Chondrocyte (in vitro differentiated cells): ENCODE measurements around the gene GPATCH2L. TPM values are rescaled to one million over a fixed set of nuclear protein-coding genes. Genes with fewer than 3 reads are reported as not detected.
A peak's percentile ranks its signal among the peaks of the same experiment; 100 is the strongest.

Source experiments
- DNase-seq: peaks from one replicate; pipeline ENCODE4 v3.0.0; 2021; ENCODE audit warnings: mixed read lengths, low spot score
- H3K27ac Mint-ChIP-seq: one replicate; pipeline ENCODE4 v1.8.0; 2021; ENCODE audit warnings: mild to moderate bottlenecking, moderate library complexity, mixed read lengths; ENCODE audit not compliant: unreplicated experiment
- H3K27me3 Mint-ChIP-seq: 2 replicates; pipeline ENCODE4 v1.8.0; 2021; ENCODE audit warnings: low read depth, mixed read lengths
- H3K36me3 Mint-ChIP-seq: 2 replicates; pipeline ENCODE4 v1.8.0; 2021; ENCODE audit warnings: low read depth, mixed read lengths
- H3K4me1 Mint-ChIP-seq: 2 replicates; pipeline ENCODE4 v1.8.0; 2021; ENCODE audit warnings: low read depth, mild to moderate bottlenecking, mixed read lengths
- H3K4me3 Mint-ChIP-seq: one replicate; pipeline ENCODE4 v1.8.0; 2021; ENCODE audit warnings: mild to moderate bottlenecking, moderate library complexity, mixed read lengths; ENCODE audit not compliant: unreplicated experiment
- H3K9me3 Mint-ChIP-seq: 2 replicates; pipeline ENCODE4 v1.8.0; 2021; ENCODE audit warnings: low read depth, mixed read lengths
- CTCF ChIP-seq: fragments of 200-600 bp; sonication (generic); IDR thresholded peaks from 2 replicates; pipeline ENCODE4 v1.5.0; 2021; ENCODE audit warnings: antibody characterized with exemption, mild to moderate bottlenecking, moderate library complexity
- total RNA-seq: library from RNA; stranded (reverse); gene quantifications from 3 replicates; pipeline ENCODE4 v1.2.1, GENCODE V29; 2021

Gene GPATCH2L
- total RNA-seq, 1 donor from 2014 or later = 51.3 TPM

GRCh38 chr14:76201162-76201561 is 49.4 kb downstream of the GPATCH2L start:
- Mint-ChIP-seq H3K36me3 (peaks cover 51% of the 10 kb centered on the region), H3K4me1 (peaks cover 2% of the 10 kb centered on the region), H3K9me3 (no peaks in the 10 kb centered on the region), H3K27me3 (no peaks in the 10 kb centered on the region), H3K27ac (no peak overlapping the region), H3K4me3 (no peak overlapping the region)
- DNase-seq = no peak
- no peak for TF ChIP-seq CTCF

GRCh38 chr14:76203086-76204001 is 51.6 kb downstream of the GPATCH2L start:
- H3K27me3 Mint-ChIP-seq = no peaks in the 10 kb centered on the region
- no peak overlapping the region for H3K4me3 Mint-ChIP-seq
- no peaks in the 10 kb centered on the region for H3K9me3 Mint-ChIP-seq
- no peak for TF ChIP-seq CTCF
- peaks cover 42% of the 10 kb centered on the region for H3K36me3 Mint-ChIP-seq
- H3K27ac Mint-ChIP-seq = peak overlapping the region; percentile 8
- no peak for DNase-seq
- H3K4me1 Mint-ChIP-seq = peaks cover 2% of the 10 kb centered on the region

DNA sequence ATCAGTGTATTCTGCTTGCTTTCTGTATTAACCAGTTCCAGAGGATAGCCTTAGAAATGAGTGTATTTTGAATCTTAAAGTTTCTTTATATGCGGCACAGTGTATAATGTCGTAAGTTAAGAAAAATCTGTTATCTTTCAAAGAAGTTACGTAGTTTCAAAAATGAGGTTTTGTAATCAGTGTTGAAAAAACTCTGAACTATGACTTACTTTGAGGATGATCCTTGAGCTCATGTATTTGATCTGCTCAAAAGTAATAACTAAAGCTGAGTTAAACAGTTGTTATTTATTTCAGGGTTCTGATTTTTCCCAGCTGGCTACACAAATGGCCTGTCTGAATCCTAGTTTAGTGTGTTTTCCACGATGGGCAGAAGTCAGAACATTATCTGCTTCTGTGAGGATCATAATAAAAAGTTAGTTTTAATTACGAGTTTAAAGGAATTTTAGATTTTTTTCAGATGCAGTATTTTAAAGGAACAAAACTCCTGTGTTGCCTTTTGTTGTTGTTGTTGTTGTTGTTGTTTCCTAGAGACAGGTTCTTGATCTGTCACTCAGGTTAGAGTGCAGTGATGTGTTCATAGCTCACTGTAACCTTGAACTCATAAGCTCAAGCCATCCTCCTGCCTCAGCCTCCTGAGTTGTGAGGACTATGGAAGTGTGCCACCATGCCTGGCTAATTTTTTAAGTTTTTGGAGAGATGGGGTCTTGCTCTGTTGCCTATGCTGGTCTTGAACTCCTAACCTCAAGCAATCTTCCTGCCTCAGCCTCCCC is 52.9 kb downstream of the GPATCH2L start:
- Mint-ChIP-seq H3K4me3 (no peak overlapping the region), H3K36me3 (peaks cover 36% of the 10 kb centered on the region), H3K4me1 (peaks cover 2% of the 10 kb centered on the region), H3K27ac (no peak overlapping the region), H3K9me3 (no peaks in the 10 kb centered on the region), H3K27me3 (no peaks in the 10 kb centered on the region)
- no peak for DNase-seq
- TF ChIP-seq CTCF = no peak

GRCh38 chr14:76205708-76206107 is 54.0 kb downstream of the GPATCH2L start:
- no peak overlapping the region for H3K27ac Mint-ChIP-seq
- DNase-seq = no peak
- H3K27me3 Mint-ChIP-seq = no peaks in the 10 kb centered on the region
- no peak overlapping the region for H3K4me3 Mint-ChIP-seq
- H3K9me3 Mint-ChIP-seq = no peaks in the 10 kb centered on the region
- peaks cover 2% of the 10 kb centered on the region for H3K4me1 Mint-ChIP-seq
- no peak for TF ChIP-seq CTCF
- H3K36me3 Mint-ChIP-seq = peaks cover 29% of the 10 kb centered on the region

DNA sequence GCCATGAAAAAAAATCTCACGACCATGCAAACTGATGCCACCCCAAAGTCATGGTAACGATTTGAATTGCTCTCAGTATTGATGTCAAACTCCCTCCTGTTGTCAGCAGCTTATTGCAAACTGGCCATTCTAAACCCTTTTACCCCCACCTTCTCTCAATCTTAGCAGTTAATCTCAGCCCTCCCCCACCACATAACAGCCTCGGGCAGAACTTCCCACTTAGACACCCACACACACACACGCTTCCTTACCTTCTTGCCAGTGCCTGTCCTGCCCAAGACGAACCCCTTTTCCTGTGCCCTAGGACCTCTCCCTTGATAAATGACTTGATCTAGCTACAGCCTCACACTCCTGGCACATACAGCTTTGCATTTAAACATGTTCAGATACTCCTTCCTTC is 56.6 kb downstream of the GPATCH2L start:
- no peak for TF ChIP-seq CTCF
- Mint-ChIP-seq H3K36me3 (peaks cover 20% of the 10 kb centered on the region), H3K4me1 (no peaks in the 10 kb centered on the region), H3K9me3 (peaks cover 11% of the 10 kb centered on the region), H3K4me3 (no peak overlapping the region), H3K27ac (no peak overlapping the region), H3K27me3 (no peaks in the 10 kb centered on the region)
- DNase-seq = no peak
